ENCODE data around the gene GLYATL2.

- TF ChIP-seq JUND (CRISPR knock-in tag; IDR thresholded peaks at IDR 0.05) (no peak), AHR (CRISPR knock-in tag; IDR thresholded peaks at IDR 0.05) (no peak), MYNN (CRISPR knock-in tag; IDR thresholded peaks at IDR 0.05; ENCODE audit: low read depth) (no peak), ATF7-NPFF (CRISPR knock-in tag; IDR thresholded peaks at IDR 0.05; ENCODE audit: low read depth) (no peak), HDAC2 (CRISPR knock-in tag; IDR thresholded peaks at IDR 0.05) (no peak), MBD4 (IDR thresholded peaks at IDR 0.05; ENCODE audit: borderline replicate concordance, low read length) (no peak), CEBPB (IDR thresholded peaks at IDR 0.05; ENCODE audit: borderline replicate concordance, low read depth, low read length) (no peak), EP300 (IDR thresholded peaks at IDR 0.05; ENCODE audit: low read depth in 2 of 2, low read length in 2 of 2) (no peak), EP300 (CRISPR knock-in tag; IDR thresholded peaks at IDR 0.05; ENCODE audit: borderline replicate concordance) (no peak), ZHX1 (CRISPR knock-in tag; IDR thresholded peaks at IDR 0.05; ENCODE audit: low read depth) (no peak)
- TF ChIP-seq, protein P1, sequence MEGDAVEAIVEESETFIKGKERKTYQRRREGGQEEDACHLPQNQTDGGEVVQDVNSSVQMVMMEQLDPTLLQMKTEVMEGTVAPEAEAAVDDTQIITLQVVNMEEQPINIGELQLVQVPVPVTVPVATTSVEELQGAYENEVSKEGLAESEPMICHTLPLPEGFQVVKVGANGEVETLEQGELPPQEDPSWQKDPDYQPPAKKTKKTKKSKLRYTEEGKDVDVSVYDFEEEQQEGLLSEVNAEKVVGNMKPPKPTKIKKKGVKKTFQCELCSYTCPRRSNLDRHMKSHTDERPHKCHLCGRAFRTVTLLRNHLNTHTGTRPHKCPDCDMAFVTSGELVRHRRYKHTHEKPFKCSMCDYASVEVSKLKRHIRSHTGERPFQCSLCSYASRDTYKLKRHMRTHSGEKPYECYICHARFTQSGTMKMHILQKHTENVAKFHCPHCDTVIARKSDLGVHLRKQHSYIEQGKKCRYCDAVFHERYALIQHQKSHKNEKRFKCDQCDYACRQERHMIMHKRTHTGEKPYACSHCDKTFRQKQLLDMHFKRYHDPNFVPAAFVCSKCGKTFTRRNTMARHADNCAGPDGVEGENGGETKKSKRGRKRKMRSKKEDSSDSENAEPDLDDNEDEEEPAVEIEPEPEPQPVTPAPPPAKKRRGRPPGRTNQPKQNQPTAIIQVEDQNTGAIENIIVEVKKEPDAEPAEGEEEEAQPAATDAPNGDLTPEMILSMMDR (CRISPR knock-in tag; IDR thresholded peaks at IDR 0.05): no peak
Measured at GRCh38 chr11:58864335-58864734, 19.8 kb upstream of the GLYATL2 start.
